ENCODE data around the gene AQP1.

DNA sequence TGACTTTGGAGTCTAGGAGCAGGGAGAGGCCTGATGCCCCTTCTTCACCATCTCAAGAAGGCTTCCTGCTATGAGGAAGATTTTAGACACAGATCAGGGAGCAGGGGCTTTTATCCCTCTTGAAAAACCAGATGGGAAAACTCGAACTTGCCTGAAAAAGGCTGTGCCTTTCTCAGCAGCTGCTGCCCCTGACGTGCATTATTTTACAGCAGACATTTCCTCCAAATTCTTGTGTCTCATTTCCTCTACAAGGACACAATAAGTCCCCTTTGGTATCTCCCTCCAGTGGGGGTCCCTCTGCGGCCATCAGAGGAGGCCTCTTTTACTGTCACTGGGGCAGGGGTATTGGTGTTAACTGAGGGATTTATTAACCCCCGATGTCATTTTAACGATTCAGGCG lies 38.0 kb upstream of the AQP1 start:
- TF ChIP-seq, protein P1, sequence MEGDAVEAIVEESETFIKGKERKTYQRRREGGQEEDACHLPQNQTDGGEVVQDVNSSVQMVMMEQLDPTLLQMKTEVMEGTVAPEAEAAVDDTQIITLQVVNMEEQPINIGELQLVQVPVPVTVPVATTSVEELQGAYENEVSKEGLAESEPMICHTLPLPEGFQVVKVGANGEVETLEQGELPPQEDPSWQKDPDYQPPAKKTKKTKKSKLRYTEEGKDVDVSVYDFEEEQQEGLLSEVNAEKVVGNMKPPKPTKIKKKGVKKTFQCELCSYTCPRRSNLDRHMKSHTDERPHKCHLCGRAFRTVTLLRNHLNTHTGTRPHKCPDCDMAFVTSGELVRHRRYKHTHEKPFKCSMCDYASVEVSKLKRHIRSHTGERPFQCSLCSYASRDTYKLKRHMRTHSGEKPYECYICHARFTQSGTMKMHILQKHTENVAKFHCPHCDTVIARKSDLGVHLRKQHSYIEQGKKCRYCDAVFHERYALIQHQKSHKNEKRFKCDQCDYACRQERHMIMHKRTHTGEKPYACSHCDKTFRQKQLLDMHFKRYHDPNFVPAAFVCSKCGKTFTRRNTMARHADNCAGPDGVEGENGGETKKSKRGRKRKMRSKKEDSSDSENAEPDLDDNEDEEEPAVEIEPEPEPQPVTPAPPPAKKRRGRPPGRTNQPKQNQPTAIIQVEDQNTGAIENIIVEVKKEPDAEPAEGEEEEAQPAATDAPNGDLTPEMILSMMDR (IDR thresholded peaks at IDR 0.05), result no peak
- no peak for TF ChIP-seq POLR2AphosphoS5 (IDR thresholded peaks at IDR 0.05; ENCODE audit: insufficient read depth in 1 of 2, low read depth in 1 of 2)
